ENCODE data around the gene MVP.

DNA sequence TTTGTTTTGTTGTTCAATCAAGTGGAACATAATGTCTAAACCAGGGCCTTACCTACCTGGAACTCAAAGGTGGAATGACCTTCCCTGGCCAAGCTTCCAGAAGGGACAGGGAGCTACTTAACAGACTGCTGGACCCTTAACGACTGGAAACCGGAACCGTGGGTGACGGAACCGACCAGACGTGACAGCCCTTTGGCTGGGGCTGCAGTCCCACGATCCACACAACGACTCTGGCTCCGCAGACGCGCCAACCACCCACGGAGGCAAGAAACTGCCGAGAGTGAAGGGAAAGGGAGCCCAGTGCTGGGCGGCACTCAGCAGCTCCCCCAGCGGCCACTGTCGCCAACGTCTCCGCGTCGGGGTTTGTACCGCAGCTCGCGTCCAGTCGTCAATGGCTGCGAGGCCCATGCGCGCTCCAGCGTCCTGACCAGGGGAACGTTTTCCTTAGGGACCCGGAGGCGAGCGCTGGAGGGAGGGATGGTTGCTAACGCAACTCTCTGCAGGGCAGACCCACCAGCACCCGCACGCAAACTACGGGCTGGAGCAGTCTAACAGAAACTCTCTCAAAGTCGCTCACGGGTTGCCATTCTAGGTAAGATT, 35.3 kb upstream of the MVP start:
- TF ChIP-seq CTCF (conservative IDR thresholded peaks at IDR 0.05; ENCODE audit: low read length) (peak; percentile 75), EZH2phosphoT487 (IDR thresholded peaks at IDR 0.05; ENCODE audit: borderline replicate concordance, low read depth, low read length) (no peak)

Data from OCI-LY7 (cell line).